Neutrophil (primary cell): ENCODE data around the gene CYP39A1.

Source experiments
- H3K27ac ChIP-seq: fragments of 200-600 bp; sonication (generic); 2 replicates; pipeline ENCODE4 v1.5.1; 2016; ENCODE audit warnings: mild to moderate bottlenecking, moderate library complexity
- H3K27me3 ChIP-seq: fragments of 200-600 bp; sonication (generic); 2 replicates; pipeline ENCODE4 v1.6.0; 2016; ENCODE audit warnings: mild to moderate bottlenecking
- H3K36me3 ChIP-seq: fragments of 200-600 bp; sonication (generic); 2 replicates; pipeline ENCODE4 v1.5.1; 2017
- H3K4me1 ChIP-seq, 2 experiments: fragments of 200-600 bp in 1 of 2; sonication (generic) in 1 of 2; 1 replicate in 1 of 2; 2 replicates in 1 of 2; pipeline versions ENCODE4 v1.5.1 to v1.6.1; 2013 to 2016; ENCODE audit warnings: low read depth in 1 of 2, low read length in 1 of 2, mild to moderate bottlenecking in 1 of 2, moderate library complexity in 1 of 2; ENCODE audit not compliant: control insufficient read depth in 1 of 2, insufficient read depth in 1 of 2
- H3K4me3 ChIP-seq, 2 experiments: fragments of 200-600 bp in 1 of 2; sonication (generic) in 1 of 2; 1 replicate in 1 of 2; 2 replicates in 1 of 2; pipeline ENCODE4 v1.5.1; 2013 to 2016; ENCODE audit warnings: low read depth in 1 of 2, low read length in 1 of 2, mild to moderate bottlenecking in 1 of 2, moderate library complexity in 1 of 2
- H3K9me3 ChIP-seq: fragments of 200-600 bp; sonication (generic); 2 replicates; pipeline ENCODE4 v1.5.1; 2016
- TF ChIP-seq, protein P1 (sequence below): fragments of 200-600 bp; sonication (generic); IDR thresholded peaks from 2 replicates; pipeline ENCODE4 v1.5.1; 2016; ENCODE audit warnings: antibody characterized with exemption

Gene CYP39A1

DNA sequence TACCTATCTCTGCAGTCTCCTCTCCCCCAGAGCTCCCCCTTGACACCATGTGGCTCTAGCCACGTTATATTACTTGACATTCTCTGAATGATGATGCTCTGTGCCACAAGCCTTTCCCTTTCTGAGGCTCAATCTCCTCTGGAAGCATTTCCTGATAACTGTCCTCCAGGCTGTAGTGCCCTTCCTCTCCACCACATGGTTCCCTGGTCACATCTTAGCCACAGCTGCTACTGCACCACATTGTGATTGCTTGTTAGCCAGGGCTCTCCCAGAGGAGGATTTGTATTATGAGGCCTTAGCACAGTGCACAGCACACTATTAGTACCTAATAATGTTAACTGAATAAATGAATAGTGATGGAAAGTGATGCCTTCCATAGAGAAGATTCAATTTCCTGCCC is 97.5 kb downstream of the CYP39A1 start:
- H3K4me3 ChIP-seq, result no peak overlapping the region
- no peaks in the 10 kb centered on the region for H3K27me3 ChIP-seq
- TF ChIP-seq, protein P1, sequence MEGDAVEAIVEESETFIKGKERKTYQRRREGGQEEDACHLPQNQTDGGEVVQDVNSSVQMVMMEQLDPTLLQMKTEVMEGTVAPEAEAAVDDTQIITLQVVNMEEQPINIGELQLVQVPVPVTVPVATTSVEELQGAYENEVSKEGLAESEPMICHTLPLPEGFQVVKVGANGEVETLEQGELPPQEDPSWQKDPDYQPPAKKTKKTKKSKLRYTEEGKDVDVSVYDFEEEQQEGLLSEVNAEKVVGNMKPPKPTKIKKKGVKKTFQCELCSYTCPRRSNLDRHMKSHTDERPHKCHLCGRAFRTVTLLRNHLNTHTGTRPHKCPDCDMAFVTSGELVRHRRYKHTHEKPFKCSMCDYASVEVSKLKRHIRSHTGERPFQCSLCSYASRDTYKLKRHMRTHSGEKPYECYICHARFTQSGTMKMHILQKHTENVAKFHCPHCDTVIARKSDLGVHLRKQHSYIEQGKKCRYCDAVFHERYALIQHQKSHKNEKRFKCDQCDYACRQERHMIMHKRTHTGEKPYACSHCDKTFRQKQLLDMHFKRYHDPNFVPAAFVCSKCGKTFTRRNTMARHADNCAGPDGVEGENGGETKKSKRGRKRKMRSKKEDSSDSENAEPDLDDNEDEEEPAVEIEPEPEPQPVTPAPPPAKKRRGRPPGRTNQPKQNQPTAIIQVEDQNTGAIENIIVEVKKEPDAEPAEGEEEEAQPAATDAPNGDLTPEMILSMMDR, result no peak
- H3K4me1 ChIP-seq, result no peaks in the 10 kb centered on the region
- no peaks in the 10 kb centered on the region for H3K9me3 ChIP-seq
- no peak overlapping the region for H3K27ac ChIP-seq
- H3K36me3 ChIP-seq, result no peaks in the 10 kb centered on the region

DNA sequence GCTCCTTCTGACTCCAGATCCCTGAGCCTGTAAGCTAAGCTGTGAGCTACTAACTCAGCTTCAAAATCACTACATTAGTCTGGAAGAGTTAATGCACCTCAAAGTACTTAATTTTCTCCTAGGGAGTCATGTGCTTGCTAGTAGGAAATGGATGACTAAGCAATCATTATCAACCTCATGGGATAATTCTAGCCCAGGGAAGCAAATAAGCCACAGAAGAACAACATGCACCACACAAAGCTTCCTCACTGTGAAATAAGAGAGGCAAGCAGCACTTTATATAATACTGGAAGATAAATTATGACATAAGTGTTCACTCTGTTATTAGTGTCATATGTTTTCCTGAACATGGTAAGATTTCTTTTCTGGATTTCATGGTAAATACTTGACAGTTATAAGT is 103.5 kb downstream of the CYP39A1 start:
- TF ChIP-seq, protein P1, result no peak
- Histone ChIP-seq H3K4me3 (no peak overlapping the region), H3K4me1 (no peaks in the 10 kb centered on the region), H3K9me3 (no peaks in the 10 kb centered on the region), H3K27me3 (no peaks in the 10 kb centered on the region), H3K27ac (no peak overlapping the region), H3K36me3 (no peaks in the 10 kb centered on the region)

DNA sequence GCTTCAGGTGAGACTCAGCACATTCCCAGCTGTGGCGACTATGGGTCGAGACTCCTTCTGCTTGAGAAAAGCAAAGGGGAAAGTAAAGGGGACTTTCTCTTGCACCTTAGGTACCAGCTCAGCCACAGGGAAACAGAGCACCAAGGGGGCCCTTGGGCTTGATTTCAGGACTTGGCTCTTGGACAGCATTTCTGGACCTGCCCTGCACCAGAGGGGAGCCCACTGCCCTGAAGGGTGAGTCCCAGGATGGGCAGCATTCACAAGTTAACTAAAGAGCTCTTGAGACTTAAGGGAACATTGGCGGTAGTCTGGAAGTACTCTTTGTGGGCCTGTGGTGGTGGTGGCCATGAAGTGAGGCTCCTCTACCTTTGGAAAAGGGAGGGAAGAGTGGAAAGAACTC is 111.1 kb downstream of the CYP39A1 start:
- Histone ChIP-seq H3K9me3 (no peaks in the 10 kb centered on the region), H3K27ac (no peak overlapping the region)
- TF ChIP-seq, protein P1, result no peak

DNA sequence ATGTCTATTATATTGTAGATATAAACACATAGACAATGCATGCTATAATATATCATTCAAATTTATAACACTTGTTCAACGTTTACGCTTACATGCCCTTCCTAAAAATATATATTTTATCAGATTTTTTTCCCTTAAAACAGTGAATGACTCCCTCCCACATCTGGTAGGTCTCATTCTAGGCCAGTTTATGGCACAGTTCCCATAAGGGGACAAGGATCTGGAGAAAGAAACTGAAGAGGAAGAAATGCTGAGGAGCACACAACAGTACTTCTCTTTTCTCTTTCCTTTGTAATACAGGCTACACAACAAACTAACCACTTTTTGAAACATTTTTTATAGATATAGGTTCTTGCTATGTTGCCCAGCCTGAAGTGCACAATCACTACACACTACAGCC is 112.8 kb downstream of the CYP39A1 start:
- H3K9me3 ChIP-seq, result no peaks in the 10 kb centered on the region
- H3K36me3 ChIP-seq, result no peaks in the 10 kb centered on the region
- H3K4me3 ChIP-seq, result no peak overlapping the region
- no peak overlapping the region for H3K27ac ChIP-seq
- H3K27me3 ChIP-seq, result no peaks in the 10 kb centered on the region
- no peaks in the 10 kb centered on the region for H3K4me1 ChIP-seq
- TF ChIP-seq, protein P1, result no peak

More for the DNA sequence above, 111.1 kb downstream of the CYP39A1 start:
- Histone ChIP-seq H3K4me3 (no peak overlapping the region), H3K27me3 (no peaks in the 10 kb centered on the region), H3K36me3 (no peaks in the 10 kb centered on the region), H3K4me1 (no peaks in the 10 kb centered on the region)

DNA sequence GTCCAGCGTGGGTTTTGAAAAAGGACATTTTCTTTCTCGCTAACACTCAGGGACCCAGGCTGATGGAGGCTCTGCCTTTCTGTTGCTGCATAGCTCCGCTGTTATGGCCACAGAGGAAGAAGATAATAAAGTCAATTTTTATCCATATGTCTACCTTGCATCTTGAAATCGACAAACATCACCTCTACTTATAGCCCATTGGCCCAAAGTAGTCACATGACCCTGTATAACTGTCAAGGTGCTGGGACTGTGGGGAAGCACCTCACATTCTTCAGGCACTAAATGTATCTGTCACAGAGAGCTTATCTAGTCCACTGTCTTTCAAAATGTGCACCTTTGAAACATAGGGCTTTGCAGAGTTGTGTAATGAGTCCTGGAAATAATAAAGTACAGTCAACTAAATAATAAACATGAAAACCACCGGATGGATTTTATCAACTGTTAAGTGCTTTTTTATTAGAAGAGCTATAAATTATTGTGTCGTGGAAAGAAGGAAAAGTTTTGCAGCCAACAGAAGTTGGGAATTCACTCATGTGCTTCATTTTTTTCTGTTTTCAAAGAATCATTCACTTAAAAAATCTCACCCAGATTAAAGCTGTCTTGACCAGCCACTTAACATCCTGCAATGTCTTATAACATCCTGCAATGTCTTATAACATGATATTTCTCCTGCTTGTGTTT is 113.7 kb downstream of the CYP39A1 start:
- Histone ChIP-seq H3K27ac (no peak overlapping the region), H3K4me3 (no peak overlapping the region), H3K9me3 (no peaks in the 10 kb centered on the region), H3K27me3 (no peaks in the 10 kb centered on the region), H3K4me1 (no peaks in the 10 kb centered on the region), H3K36me3 (no peaks in the 10 kb centered on the region)
- TF ChIP-seq, protein P1, result no peak
